ENCODE measurements around the gene HCRT.
"Not testable (repeated sequence)": the region's sequence is repeated elsewhere in the genome, so short reads cannot be mapped to it uniquely, and the experiment has no call there.

HCRT gene

DNA sequence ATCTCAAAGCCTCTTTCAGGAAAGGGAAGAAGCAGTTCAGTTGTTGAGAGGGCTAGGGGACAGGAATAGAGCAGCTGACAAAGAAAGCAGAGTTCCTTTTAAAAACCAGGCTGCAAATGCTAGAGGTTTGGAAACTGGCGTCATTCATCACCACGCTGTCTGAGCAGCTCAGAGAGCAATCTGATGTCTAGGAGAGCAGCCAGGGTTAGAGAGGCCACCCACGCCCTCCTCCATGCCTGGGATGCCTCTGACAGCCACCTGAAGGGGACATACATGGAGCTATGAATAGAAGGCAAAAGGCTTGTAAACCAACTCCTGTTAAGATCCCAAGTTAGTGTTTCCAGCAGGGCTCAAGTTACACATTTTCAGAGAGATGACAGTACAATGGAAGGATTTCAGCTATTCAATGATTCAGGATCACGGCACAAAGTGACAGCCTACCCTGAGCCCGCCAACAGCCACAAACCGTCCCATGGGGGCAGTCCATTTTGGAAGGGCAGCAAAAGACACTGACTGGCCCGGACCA lies 42.8 kb downstream of the HCRT start:
- TF ChIP-seq, protein P1, sequence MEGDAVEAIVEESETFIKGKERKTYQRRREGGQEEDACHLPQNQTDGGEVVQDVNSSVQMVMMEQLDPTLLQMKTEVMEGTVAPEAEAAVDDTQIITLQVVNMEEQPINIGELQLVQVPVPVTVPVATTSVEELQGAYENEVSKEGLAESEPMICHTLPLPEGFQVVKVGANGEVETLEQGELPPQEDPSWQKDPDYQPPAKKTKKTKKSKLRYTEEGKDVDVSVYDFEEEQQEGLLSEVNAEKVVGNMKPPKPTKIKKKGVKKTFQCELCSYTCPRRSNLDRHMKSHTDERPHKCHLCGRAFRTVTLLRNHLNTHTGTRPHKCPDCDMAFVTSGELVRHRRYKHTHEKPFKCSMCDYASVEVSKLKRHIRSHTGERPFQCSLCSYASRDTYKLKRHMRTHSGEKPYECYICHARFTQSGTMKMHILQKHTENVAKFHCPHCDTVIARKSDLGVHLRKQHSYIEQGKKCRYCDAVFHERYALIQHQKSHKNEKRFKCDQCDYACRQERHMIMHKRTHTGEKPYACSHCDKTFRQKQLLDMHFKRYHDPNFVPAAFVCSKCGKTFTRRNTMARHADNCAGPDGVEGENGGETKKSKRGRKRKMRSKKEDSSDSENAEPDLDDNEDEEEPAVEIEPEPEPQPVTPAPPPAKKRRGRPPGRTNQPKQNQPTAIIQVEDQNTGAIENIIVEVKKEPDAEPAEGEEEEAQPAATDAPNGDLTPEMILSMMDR (IDR thresholded peaks at IDR 0.05; ENCODE audit: low read depth, low read length, missing control alignments): no peak
- in situ Hi-C loops (cut with HindIII; ENCODE audit: low sequenced_read_pairs): no loop called here
- no peak for DNase-seq (ENCODE audit: low read depth)
- H3K4me3 ChIP-seq (ENCODE audit: low read depth, low read length): no peak overlapping the region

DNA sequence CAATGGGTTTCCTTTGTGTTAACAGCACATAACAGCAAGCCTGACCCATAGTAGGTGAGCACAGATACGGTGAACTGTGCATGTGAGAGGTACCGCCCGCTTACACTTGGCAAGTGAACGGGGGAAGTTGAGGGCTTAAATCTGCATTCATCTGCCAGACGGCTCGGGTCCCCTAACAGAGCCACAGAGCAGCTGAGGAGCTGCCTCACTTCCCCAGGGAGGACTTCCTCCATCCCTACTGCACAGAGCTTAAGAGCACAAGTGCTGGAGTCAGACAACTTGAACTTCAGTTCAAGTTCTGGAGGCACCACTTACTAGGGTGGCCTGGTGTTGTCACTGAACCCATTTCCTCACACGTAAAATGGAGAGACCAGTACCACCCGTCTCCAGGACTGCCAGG lies 43.9 kb downstream of the HCRT start:
- no peak overlapping the region for H3K4me3 ChIP-seq (ENCODE audit: low read depth, low read length)
- TF ChIP-seq, protein P1 (IDR thresholded peaks at IDR 0.05; ENCODE audit: low read depth, low read length, missing control alignments): no peak
- in situ Hi-C loops (cut with HindIII; ENCODE audit: low sequenced_read_pairs): no loop called here
- no peak for DNase-seq (ENCODE audit: low read depth)

DNA sequence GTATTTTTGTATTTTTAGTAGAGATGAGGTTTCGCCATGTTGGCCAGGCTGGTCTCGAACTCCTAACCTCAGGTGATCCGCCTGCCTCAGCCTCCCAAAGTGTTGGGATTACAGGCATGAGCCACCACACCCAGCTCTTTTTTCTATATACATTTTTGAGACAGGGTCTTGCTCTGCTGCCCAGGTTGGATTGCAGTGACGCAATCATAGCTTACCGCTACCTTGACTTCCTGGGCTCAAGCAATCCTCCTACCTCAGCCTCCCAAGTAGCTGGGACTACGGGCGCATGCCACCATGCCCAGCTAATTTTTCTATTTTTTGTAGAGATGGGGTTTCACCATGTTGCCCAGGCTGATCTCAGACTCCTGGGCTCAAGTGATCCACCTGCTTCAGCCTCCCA lies 44.6 kb downstream of the HCRT start:
- H3K4me3 ChIP-seq (ENCODE audit: low read depth, low read length); DNase-seq (ENCODE audit: low read depth); in situ Hi-C loops (cut with HindIII; ENCODE audit: low sequenced_read_pairs): not testable (repeated sequence)

DNA sequence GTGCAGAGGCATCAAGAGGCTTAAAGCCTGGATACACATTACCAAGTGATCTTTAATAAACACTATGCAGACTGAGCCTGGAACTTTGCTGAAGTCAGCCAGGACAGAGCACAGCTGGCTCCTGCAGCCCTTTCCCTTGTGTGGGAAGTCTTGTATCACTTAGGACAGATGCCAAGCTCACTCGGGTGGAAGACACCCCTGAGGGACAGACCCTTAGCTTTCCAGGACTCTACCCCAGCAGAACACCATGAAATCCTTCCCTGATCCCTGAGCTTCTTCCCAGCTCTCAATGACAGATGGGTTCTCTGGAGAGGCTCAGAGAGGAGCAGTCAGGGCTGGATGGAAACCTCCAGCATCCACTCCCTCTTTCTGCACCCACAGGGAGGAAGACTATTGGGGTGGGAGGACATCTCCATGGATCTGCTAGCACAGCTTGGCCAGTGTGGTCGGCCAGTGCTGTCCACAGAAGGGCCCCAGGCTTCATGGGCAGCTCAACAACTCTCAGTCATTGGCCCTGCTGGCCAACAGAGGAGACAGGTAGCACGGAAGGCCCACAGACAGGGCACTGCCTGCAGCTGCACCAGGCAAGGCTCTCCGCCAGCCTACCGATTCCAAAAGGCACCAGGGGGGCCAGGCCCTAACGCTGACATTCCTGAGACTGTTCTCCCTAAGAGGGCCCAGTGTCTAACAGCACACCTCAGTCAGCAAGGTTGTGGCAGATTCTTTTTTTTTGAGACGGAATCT lies 46.3 kb downstream of the HCRT start:
- no peak for DNase-seq (ENCODE audit: low read depth)
- in situ Hi-C loops (cut with HindIII; ENCODE audit: low sequenced_read_pairs): no loop called here
- TF ChIP-seq, protein P1 (IDR thresholded peaks at IDR 0.05; ENCODE audit: low read depth, low read length, missing control alignments): no peak
- H3K4me3 ChIP-seq (ENCODE audit: low read depth, low read length): no peak overlapping the region

DNA sequence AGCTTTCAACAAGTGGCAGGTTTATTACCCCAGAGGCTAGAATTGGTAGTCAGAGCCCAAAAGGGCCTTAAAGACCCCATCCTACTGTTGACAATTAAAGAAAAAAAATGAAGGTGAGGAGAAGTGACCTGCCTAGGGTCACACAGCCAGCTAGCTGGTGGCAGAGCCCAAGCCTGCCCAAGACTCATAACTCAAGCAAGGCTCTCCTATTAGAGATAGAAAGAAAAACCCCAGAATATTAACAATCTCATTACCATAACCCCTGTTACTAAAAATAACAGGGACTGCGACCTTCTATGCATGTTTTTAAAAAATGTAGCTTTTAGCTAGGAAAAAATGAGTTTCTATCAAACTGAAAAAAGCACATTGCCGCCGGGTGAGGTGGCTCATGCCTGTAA lies 48.6 kb downstream of the HCRT start:
- in situ Hi-C loops (cut with HindIII; ENCODE audit: low sequenced_read_pairs): no loop called here

DNA sequence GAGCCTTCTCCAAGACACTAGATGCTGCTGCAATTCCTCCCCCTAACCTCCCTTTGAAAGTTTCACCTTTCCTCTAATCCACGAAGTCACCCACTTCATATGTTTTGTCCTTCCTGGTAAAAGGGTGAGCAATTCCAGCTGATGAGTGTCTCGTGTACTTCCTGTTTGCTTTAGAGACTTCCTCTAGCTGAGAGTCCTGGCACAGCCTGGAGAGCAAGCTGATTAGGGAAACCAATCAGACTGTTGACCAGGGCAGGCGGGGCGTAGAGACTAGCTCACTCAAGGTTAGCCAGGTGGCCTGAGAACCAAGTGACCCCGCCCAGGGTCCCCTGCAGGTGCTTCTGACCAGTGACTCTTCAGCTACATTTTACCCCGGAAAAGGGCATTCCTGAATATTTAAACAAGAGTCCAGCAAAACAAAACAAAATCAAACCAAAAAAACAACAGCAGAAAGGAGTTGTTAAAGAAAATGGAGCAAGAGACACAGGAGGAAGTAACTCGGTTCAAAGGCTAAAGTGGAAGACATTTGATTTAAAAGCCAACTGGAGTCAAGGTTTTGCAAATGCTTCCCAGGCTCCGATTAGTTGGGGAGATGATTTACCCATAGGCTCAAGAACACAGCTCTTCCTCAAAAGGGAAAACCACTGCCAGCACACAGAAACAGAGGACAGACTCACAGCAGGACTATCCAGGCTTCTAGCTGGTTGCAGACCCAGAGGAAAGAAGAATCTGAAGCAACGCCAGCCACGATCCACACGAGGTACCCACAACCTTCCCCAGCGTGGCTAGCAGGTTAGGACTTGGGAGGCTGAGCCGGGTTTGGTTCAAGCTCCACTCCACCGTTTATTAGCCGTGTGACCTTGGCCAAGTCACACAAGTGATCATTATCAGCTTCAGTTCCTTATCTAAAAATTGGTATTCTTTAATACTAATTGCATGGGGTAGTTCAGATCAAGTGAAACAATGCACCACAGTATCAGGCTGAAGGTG lies 49.3 kb downstream of the HCRT start:
- in situ Hi-C loops (cut with HindIII; ENCODE audit: low sequenced_read_pairs): no loop called here
- no peak overlapping the region for H3K4me3 ChIP-seq (ENCODE audit: low read depth, low read length)
- TF ChIP-seq, protein P1 (IDR thresholded peaks at IDR 0.05; ENCODE audit: low read depth, low read length, missing control alignments): no peak
- DNase-seq (ENCODE audit: low read depth): no peak

More for the DNA sequence above, 48.6 kb downstream of the HCRT start:
- no peak for DNase-seq (ENCODE audit: low read depth)
- TF ChIP-seq, protein P1 (IDR thresholded peaks at IDR 0.05; ENCODE audit: low read depth, low read length, missing control alignments): no peak
- no peak overlapping the region for H3K4me3 ChIP-seq (ENCODE audit: low read depth, low read length)

All from astrocyte of the cerebellum (primary cell).